GM19023 (cell line): ENCODE measurements around the gene KRTAP4-16.
"Not testable (repeated sequence)": the region's sequence is repeated elsewhere in the genome, so short reads cannot be mapped to it uniquely, and the experiment has no call there.

ENCODE experiments used
- ATAC-seq: cut with Tn5 transposase; IDR thresholded peaks from one replicate; pipeline ENCODE4 v1.9.1; 2021; ENCODE audit warnings: mild to moderate bottlenecking, moderate library complexity; ENCODE audit not compliant: unreplicated experiment

The KRTAP4-16 gene

DNA sequence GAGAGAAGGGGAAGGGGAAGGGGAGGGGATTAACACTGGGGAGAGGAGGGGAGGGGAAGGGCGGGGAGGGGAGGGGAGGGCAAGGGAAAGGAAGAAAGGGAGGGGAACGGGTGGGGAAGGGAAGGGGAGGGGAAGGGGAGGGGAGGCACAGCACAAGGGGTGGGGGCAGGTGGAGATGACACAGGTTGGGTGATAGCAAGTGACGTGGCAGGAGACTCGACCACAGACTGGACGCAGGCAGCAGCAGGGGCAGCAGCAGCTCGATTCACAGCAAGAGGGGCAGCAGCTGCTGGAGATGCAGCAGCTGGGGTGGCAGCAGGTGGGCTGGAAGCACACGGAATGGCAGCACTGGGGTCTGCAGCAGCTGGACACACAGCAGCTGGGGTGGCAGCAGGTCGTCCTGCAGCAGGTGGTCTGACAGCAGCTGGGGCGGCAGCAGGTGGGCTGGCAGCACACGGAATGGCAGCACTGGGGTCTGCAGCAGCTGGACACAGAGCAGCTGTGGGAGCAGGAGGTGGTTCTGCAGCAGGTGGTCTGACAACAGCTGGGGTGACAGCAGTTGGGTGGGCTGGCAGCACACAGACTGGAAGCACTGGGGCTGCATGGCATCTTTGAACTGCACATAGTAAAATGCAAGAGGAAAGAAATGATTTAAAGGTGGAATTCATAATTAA, at the start of gene KRTAP4-16:
Gene KRTAP4-16, minus strand, starts transcription at position 624 of the 674 bp plus-strand sequence. Its CDS starts 0 bp downstream, at position 624.
- ATAC-seq, result no peak

DNA sequence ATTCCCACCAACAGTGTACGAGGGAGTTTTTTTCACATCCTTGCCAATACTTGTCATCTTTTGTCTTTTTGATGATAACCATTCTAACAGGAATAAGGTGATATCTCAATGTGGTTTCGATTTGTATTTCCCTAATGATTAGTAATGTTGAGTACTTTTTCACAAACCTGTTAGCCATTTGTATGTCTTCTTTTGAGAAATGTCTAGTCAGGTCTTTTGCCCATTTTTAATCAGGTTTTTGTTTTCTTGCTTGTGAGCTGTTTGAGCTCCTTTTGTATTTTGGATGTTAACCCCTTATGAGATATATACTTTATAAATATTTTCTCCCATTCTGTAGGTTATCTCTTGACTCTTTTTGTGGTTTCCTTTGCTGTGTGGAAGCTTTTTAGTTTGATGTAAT, 49.5 kb upstream of the KRTAP4-16 start:
- no peak for ATAC-seq

DNA sequence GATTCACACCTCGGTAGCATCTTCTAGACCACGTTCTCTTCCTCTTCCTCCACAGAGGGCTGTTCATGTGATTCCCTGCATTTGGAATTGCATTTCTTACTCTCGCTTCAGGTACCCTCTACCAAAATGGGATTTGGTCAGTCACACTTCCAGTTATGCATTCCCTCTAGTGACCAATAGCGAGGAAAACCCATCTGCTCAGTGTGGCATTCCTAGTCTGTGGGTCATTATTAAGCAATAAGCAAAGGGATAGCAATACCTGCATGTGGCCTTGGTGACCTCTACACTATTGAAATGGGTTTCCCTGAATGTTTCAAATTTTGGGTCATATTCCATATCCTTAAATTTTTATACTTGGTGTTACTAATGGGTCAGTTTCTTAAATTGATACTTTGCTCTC, 48.0 kb upstream of the KRTAP4-16 start:
- ATAC-seq, result no peak

DNA sequence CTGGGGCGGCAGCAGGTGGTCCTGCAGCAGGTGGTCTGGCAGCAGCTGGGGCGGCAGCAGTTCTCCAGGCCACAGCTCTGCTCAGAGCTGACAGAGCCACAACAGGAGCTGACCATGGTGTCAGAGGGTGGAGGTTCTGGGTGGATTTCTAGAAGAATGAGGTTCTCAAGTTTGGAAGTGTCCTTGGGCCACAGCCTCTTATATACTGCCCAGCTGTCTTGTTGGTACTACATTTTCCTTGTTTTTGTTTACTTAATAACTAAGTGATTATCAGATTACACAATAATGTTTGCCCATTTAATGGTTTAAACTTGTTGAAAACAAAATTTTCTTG, 47.6 kb upstream of the KRTAP4-16 start, which contains the start of gene KRTAP4-5:
Gene KRTAP4-5, minus strand, starts transcription at position 174 of the 334 bp plus-strand sequence. Its CDS starts 58 bp downstream, at position 116.
- no peak for ATAC-seq

DNA sequence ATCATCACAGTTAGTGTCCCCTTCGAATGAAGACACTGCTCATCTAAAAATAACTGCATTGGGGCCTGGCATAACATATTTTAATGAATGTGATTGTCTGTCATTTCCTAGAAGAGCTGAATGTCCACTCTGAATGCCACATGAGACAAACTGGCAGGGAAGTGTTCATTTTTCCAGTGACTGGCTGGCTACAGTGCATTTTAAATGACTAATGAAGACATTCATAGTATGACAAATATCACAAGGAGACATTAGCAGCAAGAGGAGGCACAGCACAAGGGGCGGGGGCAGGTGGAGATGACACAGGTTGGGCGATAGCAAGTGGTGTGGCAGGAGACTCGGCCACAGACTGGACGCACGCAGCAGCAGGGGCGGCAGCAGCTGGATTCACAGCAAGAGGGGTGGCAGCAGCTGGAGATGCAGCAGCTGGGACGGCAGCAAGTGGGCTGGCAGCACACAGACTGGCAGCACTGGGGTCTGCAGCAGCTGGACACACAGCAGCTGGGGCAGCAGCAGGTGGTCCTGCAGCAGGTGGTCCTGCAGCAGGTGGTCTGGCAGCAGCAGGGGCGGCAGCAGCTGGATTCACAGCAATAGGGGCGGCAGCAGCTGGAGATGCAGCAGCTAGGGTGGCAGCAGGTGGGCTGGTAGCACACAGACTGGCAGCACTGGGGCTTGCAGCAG, 47.1 kb upstream of the KRTAP4-16 start:
- not testable (repeated sequence) for ATAC-seq

DNA sequence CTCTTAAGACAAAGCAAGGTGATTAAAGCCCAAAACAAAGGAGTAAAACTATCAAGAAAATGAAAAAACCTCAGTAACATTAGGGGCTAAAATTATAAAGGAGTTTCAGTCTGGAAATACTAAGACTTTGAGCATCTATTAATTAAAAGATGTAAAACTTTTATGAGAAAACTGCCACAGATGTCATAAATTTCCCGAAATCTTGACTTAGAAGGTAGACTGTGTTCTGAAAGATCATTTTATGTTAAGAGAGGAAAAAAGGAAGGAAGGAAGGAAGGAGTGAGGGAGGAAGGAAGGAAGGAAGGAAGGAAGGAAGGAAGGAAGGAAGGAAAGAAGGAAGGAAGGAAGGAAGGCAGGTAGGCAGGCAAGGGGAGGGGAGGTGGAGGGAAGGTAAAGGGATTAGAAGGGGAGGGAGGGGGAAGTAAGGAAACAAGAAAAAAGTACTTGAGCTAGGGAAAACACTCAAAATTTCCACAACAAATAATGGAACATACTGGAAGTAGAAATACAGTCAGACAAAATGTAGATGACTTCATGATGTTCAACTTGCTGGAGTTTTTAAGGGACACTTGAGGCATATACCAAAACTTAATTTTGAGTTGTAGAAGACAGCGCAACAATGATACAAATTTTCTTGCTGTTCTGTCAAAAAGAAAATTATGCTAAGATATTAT, 45.7 kb upstream of the KRTAP4-16 start:
- ATAC-seq, result no peak

DNA sequence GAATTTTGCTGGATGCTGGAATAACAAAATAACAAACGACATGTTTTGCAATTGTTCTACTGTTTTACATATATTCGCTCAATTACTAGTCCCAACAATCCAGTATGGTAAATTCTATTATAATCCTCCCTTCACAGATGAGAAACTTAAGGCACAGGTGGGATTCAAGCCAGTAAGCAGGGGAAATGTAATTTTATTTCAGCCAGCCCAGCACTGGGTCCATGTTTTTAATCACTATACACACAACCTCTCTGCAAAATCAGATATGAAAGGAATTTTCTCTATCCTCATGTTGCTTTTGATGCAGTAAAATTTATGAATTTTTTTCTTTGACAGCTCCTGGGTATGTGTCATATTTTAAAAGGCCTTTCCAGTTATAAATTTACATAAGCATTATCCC, 43.3 kb upstream of the KRTAP4-16 start:
- no peak for ATAC-seq

DNA sequence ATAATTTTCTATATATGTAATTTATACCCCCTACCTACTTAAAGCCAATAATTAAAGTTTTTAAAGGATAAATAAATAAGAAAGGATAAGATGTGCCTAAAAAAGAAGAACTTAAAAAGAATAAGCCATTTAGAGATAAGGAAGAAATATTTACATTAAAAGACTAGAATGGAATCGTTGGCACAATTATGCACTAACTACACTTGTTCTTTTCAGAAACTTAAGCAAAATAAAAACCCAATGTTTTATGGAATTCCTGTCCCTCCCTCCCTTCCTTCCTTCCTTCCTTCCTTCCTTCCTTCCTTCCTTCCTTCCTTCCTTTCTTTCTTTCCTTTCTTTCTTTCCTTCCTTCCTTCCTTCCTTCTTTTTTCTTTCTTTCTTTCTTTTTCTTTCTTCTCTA, 42.8 kb upstream of the KRTAP4-16 start:
- no peak for ATAC-seq

DNA sequence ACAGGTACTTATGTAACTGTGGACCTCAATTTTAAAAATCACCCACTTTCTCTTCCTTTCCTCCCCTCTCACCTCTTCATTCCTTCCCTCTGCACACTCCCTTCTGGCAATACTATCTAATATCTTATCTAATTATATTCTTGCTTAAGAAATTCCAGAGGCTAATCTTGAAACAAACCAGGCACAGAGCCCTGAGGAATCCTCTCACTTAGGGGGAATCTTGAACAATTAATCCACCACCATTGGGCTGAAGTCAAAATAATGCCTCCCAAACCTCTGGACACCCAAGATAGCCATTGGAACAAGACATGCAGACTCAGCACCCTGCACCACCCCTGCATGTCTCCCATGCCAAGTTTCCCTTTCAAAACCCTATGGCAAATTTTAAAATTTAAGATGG, 39.4 kb upstream of the KRTAP4-16 start:
- ATAC-seq, result no peak

DNA sequence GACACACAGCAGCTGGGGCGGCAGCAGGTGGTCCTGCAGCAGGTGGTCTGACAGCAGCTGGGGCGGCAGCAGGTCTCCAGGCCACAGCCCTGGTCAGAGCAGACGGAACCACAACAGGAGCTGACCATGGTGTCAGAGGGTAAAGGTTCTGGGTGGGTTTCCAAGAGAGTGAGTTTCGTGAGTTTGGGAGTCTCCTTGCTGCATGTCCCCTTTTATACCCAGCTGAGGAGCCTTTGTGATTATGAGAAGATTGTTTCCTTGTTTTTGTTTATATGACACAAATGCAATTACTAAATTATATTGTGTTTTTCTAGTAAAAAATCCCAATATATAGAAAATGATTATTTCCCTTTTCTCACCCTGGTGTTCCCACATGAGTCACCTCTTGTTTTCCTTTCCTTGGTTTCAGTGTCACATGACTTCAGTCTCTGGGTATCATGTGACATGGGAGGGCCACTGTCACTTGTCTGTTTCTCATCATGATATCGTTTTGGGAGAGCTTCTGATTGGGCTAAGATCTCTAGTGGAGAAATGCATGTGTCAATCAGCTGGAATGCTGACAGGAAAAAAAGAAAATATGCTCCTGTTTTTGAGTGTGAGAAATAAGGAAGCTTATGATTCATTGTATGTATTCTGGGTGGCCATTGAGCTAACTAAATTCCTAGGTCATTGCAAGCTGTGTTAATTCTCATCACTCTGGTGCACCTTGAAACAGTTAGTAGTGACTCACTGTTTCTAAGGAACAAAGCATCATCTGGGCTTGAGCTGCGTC, 38.5 kb upstream of the KRTAP4-16 start, which contains the start of gene KRTAP4-6:
Gene KRTAP4-6, minus strand, starts transcription at position 185 of the 772 bp plus-strand sequence. Its CDS starts 57 bp downstream, at position 128.
- no peak for ATAC-seq

DNA sequence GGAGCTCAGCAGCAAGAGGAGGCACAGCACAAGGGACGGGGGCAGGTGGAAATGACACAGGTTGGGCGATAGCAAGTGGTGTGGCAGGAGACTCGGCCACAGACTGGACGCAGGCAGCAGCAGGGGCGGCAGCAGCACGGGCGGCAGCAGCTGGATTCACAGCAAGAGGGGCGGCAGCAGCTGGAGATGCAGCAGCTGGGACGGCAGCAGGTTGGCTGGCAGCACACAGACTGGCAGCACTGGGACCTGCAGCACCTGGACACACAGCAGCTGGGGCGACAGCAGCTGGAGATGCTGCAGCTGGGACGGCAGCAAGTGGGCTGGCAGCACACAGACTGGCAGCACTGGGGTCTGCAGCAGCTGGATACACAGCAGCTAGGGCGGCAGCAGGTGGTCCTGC, 37.9 kb upstream of the KRTAP4-16 start:
- ATAC-seq, result not testable (repeated sequence)

DNA sequence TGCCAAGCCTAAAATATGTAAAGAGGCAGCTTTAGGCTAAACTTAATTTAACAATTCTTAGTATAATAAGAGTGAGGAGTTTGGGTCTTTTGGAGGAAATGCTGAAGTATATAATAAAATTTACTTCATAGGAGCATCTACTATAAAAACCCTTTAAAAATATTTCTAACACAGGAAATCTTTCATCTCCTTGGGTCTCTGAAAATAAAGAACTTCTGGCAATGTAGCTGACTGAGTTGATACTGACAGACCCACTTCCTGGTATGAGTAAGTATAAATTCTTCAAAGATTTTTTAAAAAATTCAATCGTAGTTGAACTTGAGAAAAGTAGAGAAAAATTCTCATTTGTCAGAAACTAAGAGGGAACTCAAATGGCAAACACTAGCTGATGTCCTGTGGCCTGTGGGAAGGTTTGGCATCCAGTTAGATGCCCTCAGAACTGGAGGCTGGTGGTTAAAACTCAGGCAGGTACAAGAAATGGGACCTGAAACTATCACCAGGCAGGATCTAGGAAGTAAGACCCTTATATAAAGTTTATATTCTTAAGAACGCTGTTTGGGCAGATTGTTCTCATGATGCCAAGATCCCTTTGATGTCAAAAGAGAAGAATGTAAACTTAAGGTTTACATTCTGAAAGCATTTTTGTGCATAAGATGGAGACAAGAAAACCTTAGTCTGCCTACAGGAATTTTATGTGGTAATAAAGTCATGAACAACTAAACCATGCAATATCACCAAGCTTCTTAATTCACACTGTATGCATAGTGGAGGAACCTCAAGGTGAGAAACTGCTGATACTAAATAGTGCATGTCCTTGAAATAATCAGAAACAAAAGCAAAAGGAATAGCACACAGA, 32.1 kb upstream of the KRTAP4-16 start:
- ATAC-seq, result no peak

DNA sequence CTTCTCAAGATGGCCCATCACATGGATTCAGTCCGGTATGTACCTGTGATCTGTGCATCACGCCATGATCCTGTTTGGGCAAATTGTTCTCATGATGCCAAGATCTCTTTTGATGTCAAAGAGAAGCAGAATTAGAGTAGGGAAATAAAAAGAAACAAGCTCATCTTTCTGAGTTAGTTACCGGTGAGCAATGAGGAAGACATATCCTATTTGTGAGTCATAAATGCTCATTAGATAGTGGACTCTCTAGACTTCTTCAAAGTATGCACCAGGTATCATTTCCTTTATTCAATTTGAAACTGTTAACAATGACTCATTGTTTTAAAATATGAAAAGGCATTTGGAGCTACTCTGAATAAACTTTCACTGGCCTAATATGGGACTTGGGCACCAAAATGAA, 30.0 kb upstream of the KRTAP4-16 start:
- ATAC-seq, result no peak

DNA sequence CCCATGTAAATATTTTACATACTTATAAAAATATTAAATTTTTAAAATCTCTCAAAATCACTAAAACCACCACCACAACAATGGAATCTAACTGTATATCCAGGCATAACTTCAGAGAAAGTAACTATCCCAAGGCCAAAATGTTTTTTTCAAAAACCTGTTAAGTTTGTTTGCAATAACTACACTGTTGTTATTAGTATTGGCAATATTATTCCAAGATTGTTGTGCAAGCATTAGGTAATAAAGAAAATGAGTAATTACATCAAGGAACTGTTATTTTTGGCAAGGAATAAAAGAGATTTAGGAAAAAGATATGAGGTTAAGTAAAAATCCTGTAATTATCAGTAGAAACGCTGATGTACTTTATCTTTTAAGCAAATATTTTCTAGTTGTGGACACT, 25.4 kb upstream of the KRTAP4-16 start:
- ATAC-seq, result no peak

DNA sequence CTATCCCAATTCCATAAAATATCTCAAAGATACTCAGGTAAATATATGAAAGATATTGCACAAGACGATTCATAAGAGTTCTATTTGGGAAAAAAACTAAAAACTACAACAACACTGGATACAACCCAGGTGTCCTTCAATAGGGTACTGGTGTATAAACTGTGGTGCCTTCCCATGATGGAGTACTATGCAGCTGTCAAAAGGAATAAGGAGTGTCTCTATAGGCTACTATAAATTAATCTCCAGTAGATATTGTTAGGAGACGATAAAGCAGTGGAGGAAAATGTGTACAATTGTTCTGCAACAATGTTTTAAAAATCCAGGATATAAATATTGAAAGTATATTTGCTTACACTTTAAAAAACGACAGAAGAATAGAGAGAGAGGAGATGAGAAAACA, 24.4 kb upstream of the KRTAP4-16 start:
- ATAC-seq, result no peak

DNA sequence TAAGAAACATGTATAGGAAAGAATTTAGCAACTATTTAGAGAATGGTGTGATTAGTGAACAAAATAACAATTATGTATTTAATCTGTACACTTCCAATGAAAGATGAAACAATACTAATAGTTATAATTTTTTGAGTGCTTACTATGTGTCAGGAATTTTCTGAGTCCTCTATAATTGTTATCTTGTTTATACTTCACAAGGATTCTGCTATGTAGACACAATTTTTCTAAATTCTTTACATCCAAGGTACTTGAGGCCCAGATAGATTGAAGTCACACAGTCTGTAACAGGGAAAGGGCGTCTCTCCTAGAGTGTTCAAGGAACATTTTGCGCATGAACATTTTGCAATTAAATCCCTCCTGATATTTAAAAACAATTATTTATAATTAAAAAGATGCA, 23.1 kb upstream of the KRTAP4-16 start:
- ATAC-seq, result no peak

DNA sequence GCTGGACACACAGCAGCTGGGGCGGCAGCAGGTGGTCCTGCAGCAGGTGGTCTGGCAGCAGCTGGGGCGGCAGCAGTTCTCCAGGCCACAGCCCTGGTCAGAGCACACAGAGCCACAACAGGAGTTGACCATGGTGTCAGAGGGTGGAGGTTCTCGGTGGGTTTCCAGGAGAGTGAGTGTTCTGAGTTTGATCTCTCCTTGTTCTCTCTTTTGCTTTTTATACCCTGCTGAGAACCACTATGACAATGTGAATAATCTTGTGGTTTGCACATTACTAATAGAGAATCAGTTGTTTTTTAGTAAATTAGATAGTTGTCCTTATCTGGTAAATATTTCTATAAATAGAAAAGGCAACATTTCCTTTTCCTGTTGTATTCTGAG, 22.0 kb upstream of the KRTAP4-16 start, which contains the start of gene KRTAP4-12:
Gene KRTAP4-12, minus strand, starts transcription at position 192 of the 381 bp plus-strand sequence. Its CDS starts 60 bp downstream, at position 132.
- not testable (repeated sequence) for ATAC-seq

DNA sequence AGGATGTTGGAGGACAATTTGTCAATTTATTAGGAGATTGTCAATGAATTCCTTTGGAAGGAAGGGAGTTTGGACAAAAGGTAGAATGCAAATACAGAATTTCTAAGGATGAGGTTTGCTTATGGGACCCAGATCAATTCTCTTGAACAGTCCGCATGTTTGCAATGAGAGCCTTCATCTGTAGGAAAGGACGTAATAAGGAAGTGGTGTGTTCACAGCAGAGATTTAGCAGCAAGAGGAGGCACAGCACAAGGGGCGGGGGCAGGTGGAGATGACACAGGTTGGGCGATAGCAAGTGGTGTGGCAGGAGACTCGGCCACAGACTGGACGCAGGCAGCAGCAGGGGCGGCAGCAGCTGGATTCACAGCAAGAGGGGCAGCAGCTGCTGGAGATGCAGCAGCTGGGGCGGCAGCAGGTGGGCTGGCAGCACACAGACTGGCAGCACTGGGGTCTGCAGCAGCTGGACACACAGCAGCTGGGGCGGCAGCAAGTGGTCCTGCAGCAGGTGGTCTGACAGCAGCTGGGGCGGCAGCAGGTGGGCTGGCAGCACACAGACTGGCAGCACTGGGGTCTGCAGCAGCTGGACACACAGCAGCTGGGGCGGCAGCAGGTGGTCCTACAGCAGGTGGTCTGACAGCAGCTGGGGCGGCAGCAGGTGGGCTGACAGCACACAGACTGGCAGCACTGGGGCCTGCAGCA, 21.4 kb upstream of the KRTAP4-16 start:
- not testable (repeated sequence) for ATAC-seq

DNA sequence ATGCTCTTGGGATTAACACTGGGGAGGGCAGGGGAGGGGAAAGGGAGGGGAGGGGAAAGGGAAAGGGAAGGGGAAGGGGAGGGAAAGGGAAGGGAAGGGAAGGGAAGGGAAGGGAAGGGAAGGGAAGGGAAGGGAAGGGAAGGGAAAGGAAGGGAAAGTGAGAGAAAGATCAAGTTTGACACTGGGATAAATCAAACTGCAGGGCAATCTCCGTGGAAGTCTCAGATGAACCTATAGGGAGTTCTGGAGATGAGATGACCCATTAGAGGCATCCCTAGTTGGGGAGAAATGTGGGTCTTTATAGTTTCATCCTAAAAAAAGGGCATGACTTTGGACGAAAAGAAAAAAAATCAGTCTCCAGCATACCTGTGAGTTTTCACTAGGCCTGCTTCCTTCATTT, 19.7 kb upstream of the KRTAP4-16 start:
- ATAC-seq, result no peak
